GM20000 (cell line): Measurements from ENCODE around the gene CREB5.
"Not testable (repeated sequence)": the region's sequence is repeated elsewhere in the genome, so short reads cannot be mapped to it uniquely, and the experiment has no call there.

Source experiments
- DNase-seq: peaks from one replicate; pipeline ENCODE4 v3.0.0; 2012; ENCODE audit warnings: low spot score
- CTCF ChIP-seq: IDR thresholded peaks from 2 replicates; pipeline ENCODE4 v1.5.1; 2012; ENCODE audit warnings: mild to moderate bottlenecking, control low read depth; ENCODE audit errors: extremely low read depth, missing control alignments

CREB5 gene

GRCh38 chr7:28548416-28548815 is 136.1 kb downstream of the CREB5 start:
- TF ChIP-seq CTCF, result no peak
- DNase-seq, result no peak

DNA sequence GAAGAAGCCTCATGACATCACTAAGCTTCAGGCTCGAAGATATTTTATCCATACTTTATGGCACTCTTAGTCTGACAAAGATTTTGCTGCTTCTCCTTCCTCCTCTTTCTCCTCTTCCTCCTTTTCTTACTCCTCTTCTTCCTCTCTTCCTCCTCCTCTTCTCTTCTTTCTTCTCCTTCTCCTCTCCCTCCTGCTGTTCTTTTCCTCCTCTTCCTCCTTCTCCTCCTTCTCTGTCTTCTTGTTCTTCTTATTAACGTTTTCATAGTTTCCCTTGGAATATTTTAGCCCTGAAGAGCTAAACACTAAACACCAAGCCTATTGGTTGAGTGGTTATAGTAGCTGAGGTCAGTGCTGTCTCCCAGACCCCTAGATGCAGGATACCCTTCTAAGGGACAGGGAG is 137.7 kb downstream of the CREB5 start:
- no peak for DNase-seq
- TF ChIP-seq CTCF, result no peak

GRCh38 chr7:28550580-28551186 is 138.4 kb downstream of the CREB5 start:
- TF ChIP-seq CTCF, result no peak
- DNase-seq, result no peak

- no peak for TF ChIP-seq CTCF
- DNase-seq, result no peak
Observed at GRCh38 chr7:28551331-28551730, 139.0 kb downstream of the CREB5 start.

GRCh38 chr7:28551766-28552165 is 139.4 kb downstream of the CREB5 start:
- not testable (repeated sequence) for DNase-seq

- DNase-seq, result no peak
- no peak for TF ChIP-seq CTCF
Observed at GRCh38 chr7:28554802-28555471, 142.6 kb downstream of the CREB5 start.

GRCh38 chr7:28556025-28556424 is 143.7 kb downstream of the CREB5 start:
- no peak for TF ChIP-seq CTCF

GRCh38 chr7:28556671-28557070 is 144.4 kb downstream of the CREB5 start:
- no peak for TF ChIP-seq CTCF

More at GRCh38 chr7:28556025-28556424, 143.7 kb downstream of the CREB5 start:
- DNase-seq, result no peak

More at GRCh38 chr7:28556671-28557070, 144.4 kb downstream of the CREB5 start:
- DNase-seq, result no peak
